OCI-LY7 (cell line): ENCODE measurements around the gene CXCR6. TPM values are rescaled to one million over a fixed set of nuclear protein-coding genes. Genes with fewer than 3 reads are reported as not detected.

Experiments used
- BruUV-seq: library from RNA; stranded (reverse); fragments of 400-500 nt; replicated peaks from 2 replicates; lab custom pipeline; 2021; lab: Mats Ljungman, UMichigan
- CTCF ChIA-PET: fragments of 300-600 bp; sonication (Branson Sonifier 250); formaldehyde crosslinking; loops from one replicate; lab custom pipeline; 2022; ENCODE audit warnings: antibody characterized with exemption; ENCODE audit not compliant: unreplicated experiment; lab: Charles Lee
- POLR2A ChIA-PET: fragments of 300-600 bp; sonication (Branson Sonifier 250); formaldehyde crosslinking; loops from one replicate; lab custom pipeline; 2022; ENCODE audit warnings: antibody characterized with exemption; lab: Charles Lee
- DNase-seq: peaks from one replicate; pipeline ENCODE4 v3.0.0-alpha.2; 2015; ENCODE audit warnings: low spot score
- H2AFZ ChIP-seq: fragments of 200-600 bp; sonication (generic), shearing (Covaris generic); 2 replicates; pipeline ENCODE4 v1.6.1; 2014; ENCODE audit warnings: mild to moderate bottlenecking, antibody characterized with exemption, low read length, moderate library complexity
- H3K27ac ChIP-seq: fragments of 200-600 bp; sonication (generic); 2 replicates; pipeline ENCODE4 v1.5.1; 2014; ENCODE audit warnings: mixed run types, low read depth, mild to moderate bottlenecking, moderate library complexity, low read length, inconsistent platforms; ENCODE audit not compliant: poor library complexity, severe bottlenecking
- H3K36me3 ChIP-seq: fragments of 200-600 bp; sonication (generic); 2 replicates; pipeline ENCODE4 v1.6.1; 2014; ENCODE audit warnings: mild to moderate bottlenecking, antibody characterized with exemption, low read length, moderate library complexity, mixed read lengths; ENCODE audit not compliant: insufficient read depth
- H3K4me1 ChIP-seq: fragments of 200-600 bp; sonication (generic); 2 replicates; pipeline ENCODE4 v1.5.1; 2014; ENCODE audit warnings: mild to moderate bottlenecking, low read length; ENCODE audit not compliant: insufficient read depth, poor library complexity, severe bottlenecking
- H3K4me2 ChIP-seq: fragments of 200-600 bp; sonication (generic); 2 replicates; pipeline ENCODE4 v1.6.1; 2014; ENCODE audit warnings: mild to moderate bottlenecking, low read length
- H3K4me3 ChIP-seq: fragments of 200-600 bp; sonication (generic); 2 replicates; pipeline ENCODE4 v1.5.1; 2014; ENCODE audit warnings: mild to moderate bottlenecking, low read depth, low read length; ENCODE audit not compliant: poor library complexity, severe bottlenecking
- H3K79me2 ChIP-seq: fragments of 200-600 bp; sonication (generic); 2 replicates; pipeline ENCODE4 v1.6.1; 2016; ENCODE audit warnings: low read depth, mild to moderate bottlenecking, low read length, moderate library complexity, mixed read lengths; ENCODE audit not compliant: insufficient read depth
- H3K9me2 ChIP-seq: fragments of 200-600 bp; sonication (generic); 2 replicates; pipeline ENCODE4 v1.6.1; 2016; ENCODE audit warnings: mild to moderate bottlenecking, low read length, mixed read lengths; ENCODE audit not compliant: insufficient read depth
- H3K9me3 ChIP-seq: fragments of 200-600 bp; sonication (generic); 2 replicates; pipeline ENCODE4 v1.6.1; 2014; ENCODE audit warnings: mild to moderate bottlenecking, mixed run types, low read length, mixed read lengths
- H4K20me1 ChIP-seq: fragments of 200-600 bp; sonication (generic); 2 replicates; pipeline ENCODE4 v1.6.1; 2014; ENCODE audit warnings: mild to moderate bottlenecking, antibody characterized with exemption, low read length, moderate library complexity, mixed read lengths; ENCODE audit not compliant: insufficient read depth
- CTCF ChIP-seq: fragments of 200-600 bp; sonication (generic); conservative IDR thresholded peaks from 2 replicates; pipeline ENCODE4 v1.5.1; 2014; ENCODE audit warnings: mild to moderate bottlenecking, antibody characterized with exemption, low read length, moderate library complexity, mixed read lengths
- EZH2phosphoT487 ChIP-seq: fragments of 200-600 bp; sonication (generic); IDR thresholded peaks from 2 replicates; pipeline ENCODE4 v1.6.1; 2018; ENCODE audit warnings: low read depth, borderline replicate concordance, mild to moderate bottlenecking, mixed run types, antibody characterized with exemption, low read length, moderate library complexity, mixed read lengths
- intact Hi-C: fragments of 100-400 bp; cut with micrococcal nuclease; formaldehyde crosslinking; loops from one replicate; pipeline ENCODE4 v1.10.0; 2022; ENCODE audit not compliant: unreplicated experiment
- total RNA-seq, 2 experiments: library from RNA; depleted of rRNA in 1 of 2; stranded (reverse); fragments of >200 nt in 1 of 2; shearing (Covaris generic) in 1 of 2; gene quantifications; 2 replicates each; pipeline ENCODE4 v1.2.3, GENCODE V29; 2014 to 2022

The CXCR6 gene
- total RNA-seq, 2 experiments from 2014 or later = not detected

GRCh38 chr3:45983770-45984169, 40.5 kb downstream of the CXCR6 start:
- ChIA-PET POLR2A (no interaction called here), CTCF (no interaction called here)
- no peaks in the 10 kb centered on the region for H3K9me3 ChIP-seq
- H3K9me2 ChIP-seq = no peaks in the 10 kb centered on the region
- no TSS peak for BruUV-seq
- H3K79me2 ChIP-seq = no peaks in the 10 kb centered on the region
- intact Hi-C loops = no loop called here
- no peaks in the 10 kb centered on the region for H3K4me1 ChIP-seq
- no peak for DNase-seq
- TF ChIP-seq CTCF (no peak), EZH2phosphoT487 (no peak)
- H3K4me2 ChIP-seq = no peak overlapping the region
- no peaks in the 10 kb centered on the region; the same call in 1 of the 2 replicates for H4K20me1 ChIP-seq
- H3K36me3 ChIP-seq = peaks cover 59% of the 10 kb centered on the region
- no peak overlapping the region for H3K4me3 ChIP-seq
- no peak overlapping the region for H2AFZ ChIP-seq
- no peak overlapping the region for H3K27ac ChIP-seq

DNA sequence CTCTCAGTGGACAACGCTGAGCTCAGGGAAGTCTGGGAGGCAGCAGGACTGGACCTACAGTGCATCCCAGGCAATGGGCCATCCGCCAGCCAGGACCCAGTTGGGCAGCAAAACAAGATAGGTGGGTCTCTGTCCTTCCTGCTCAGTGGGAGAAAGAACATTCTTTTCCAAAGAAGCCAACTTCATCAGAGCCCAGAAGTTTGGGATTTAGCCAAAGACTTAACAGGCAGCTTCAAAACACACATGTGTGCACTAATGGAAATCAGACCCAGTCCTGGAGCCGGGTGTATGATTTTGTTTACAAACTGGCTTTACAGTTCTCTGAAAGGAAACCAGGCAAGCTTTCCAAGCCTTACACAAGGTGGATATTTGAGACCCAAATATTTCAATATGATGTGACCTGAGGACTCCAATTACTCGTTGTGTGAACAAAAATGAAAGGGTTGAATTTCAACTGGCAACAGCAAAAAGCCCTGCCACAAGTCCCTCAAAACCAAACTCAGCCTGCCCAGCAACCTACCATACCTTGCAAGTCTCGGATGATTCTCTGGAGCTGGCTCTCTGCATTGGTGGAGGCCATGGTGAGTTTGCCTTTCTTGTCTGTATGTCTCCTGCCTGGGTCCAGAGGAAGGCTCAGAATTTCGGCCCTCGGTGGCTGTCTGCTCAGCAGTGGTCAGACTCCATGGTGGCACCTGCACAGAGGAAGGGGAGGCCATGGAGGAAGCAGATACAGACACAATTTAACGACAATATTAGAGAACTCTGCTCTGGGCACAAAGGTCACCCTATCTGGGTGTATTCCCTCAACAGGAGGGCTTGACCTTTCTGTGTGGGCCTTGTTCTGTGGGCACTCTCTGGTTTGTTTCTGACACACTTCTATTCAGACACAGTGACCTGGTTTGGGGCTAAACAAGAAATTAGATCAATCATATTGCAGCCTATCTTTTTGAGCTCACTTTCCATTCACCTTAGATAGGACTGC, 41.4 kb downstream of the CXCR6 start:
- Histone ChIP-seq H3K79me2 (no peaks in the 10 kb centered on the region), H2AFZ (no peak overlapping the region), H3K9me2 (no peaks in the 10 kb centered on the region), H3K27ac (no peak overlapping the region), H4K20me1 (no peaks in the 10 kb centered on the region; the same call in 1 of the 2 replicates), H3K36me3 (peaks cover 52% of the 10 kb centered on the region), H3K4me3 (no peak overlapping the region), H3K4me2 (no peak overlapping the region), H3K9me3 (no peaks in the 10 kb centered on the region), H3K4me1 (no peaks in the 10 kb centered on the region)
- no peak for DNase-seq
- POLR2A ChIA-PET = no interaction called here
- CTCF ChIA-PET = no interaction called here
- intact Hi-C loops = no loop called here
- TF ChIP-seq CTCF (no peak), EZH2phosphoT487 (no peak)
- BruUV-seq = no TSS peak
